Measurements from ENCODE around the gene KPNA6.

The KPNA6 gene

GRCh38 chr1:32221581-32221979 is 113.7 kb downstream of the KPNA6 start:
- peak overlapping the region; percentile 87 for H3K4me3 ChIP-seq (ENCODE audit: low read length)
- peak overlapping the region; percentile 91 for H3K4me2 ChIP-seq (ENCODE audit: low read length)
- H3K27me3 ChIP-seq (ENCODE audit: low read depth, low read length) = no peaks in the 10 kb centered on the region
- H3K4me1 ChIP-seq (ENCODE audit: low read length) = peaks cover 11% of the 10 kb centered on the region
- no peaks in the 10 kb centered on the region for H4K20me1 ChIP-seq (ENCODE audit: insufficient read depth, low read length)
- peaks cover 21% of the 10 kb centered on the region for H3K79me2 ChIP-seq (ENCODE audit: low read length)
- peak overlapping the region; percentile 83 for H2AFZ ChIP-seq (ENCODE audit: low read depth, low read length)
- no peak overlapping the region for H3K27ac ChIP-seq (ENCODE audit: low read length)
- H3K36me3 ChIP-seq (replicated peaks; ENCODE audit: low read depth, low read length) = no peaks in the 10 kb centered on the region
- no peaks in the 10 kb centered on the region for H3K9me3 ChIP-seq (ENCODE audit: insufficient read depth, low read length)
- peak overlapping the region; percentile 88 for H3K9ac ChIP-seq (ENCODE audit: low read length)
- TF ChIP-seq EZH2phosphoT487 (IDR thresholded peaks at IDR 0.05; ENCODE audit: low read depth) = no peak
- TF ChIP-seq CTCF (IDR thresholded peaks at IDR 0.05; ENCODE audit: low read depth, low read length) = no peak

- TF ChIP-seq CTCF (IDR thresholded peaks at IDR 0.05; ENCODE audit: low read depth, low read length) (no peak), EZH2phosphoT487 (IDR thresholded peaks at IDR 0.05; ENCODE audit: low read depth) (no peak)
- peak within 1 kb of the TSS; percentile 83 for H2AFZ ChIP-seq (ENCODE audit: low read depth, low read length)
- H3K4me2 ChIP-seq (ENCODE audit: low read length) = peak within 1 kb of the TSS; percentile 91
- H3K9me3 ChIP-seq (ENCODE audit: insufficient read depth, low read length) = no peaks in the 10 kb centered on the region
- no peak within 1 kb of the TSS; the same call in 1 of the 2 replicates for H3K27ac ChIP-seq (ENCODE audit: low read length)
- H3K4me1 ChIP-seq (ENCODE audit: low read length) = peaks cover 11% of the 10 kb centered on the region
- H3K9ac ChIP-seq (ENCODE audit: low read length) = peak within 1 kb of the TSS; percentile 88
- peaks cover 21% of the 10 kb centered on the region for H3K79me2 ChIP-seq (ENCODE audit: low read length)
- H3K27me3 ChIP-seq (ENCODE audit: low read depth, low read length) = no peaks in the 10 kb centered on the region
- H3K4me3 ChIP-seq (ENCODE audit: low read length) = peak within 1 kb of the TSS; percentile 87
- no peaks in the 10 kb centered on the region for H3K36me3 ChIP-seq (replicated peaks; ENCODE audit: low read depth, low read length)
- H4K20me1 ChIP-seq (ENCODE audit: insufficient read depth, low read length) = no peaks in the 10 kb centered on the region
Observed at GRCh38 chr1:32221980-32222755, 114.3 kb downstream of the KPNA6 start, which contains the start of the genes EIF3I and TMEM234. TSS of gene EIF3I (plus strand) at chr1:32222407. CDS start at chr1:32222442, 35 bp downstream. TSS of gene TMEM234 (minus strand) at chr1:32222353. CDS start at chr1:32222322, 31 bp downstream.

GRCh38 chr1:32223683-32224082 is 115.8 kb downstream of the KPNA6 start:
- Histone ChIP-seq H4K20me1 (ENCODE audit: insufficient read depth, low read length) (no peaks in the 10 kb centered on the region), H3K4me1 (ENCODE audit: low read length) (peaks cover 11% of the 10 kb centered on the region), H3K79me2 (ENCODE audit: low read length) (peaks cover 21% of the 10 kb centered on the region), H2AFZ (ENCODE audit: low read depth, low read length) (no peak overlapping the region), H3K4me2 (ENCODE audit: low read length) (peak overlapping the region; percentile 77; the same call in 1 of the 2 replicates), H3K36me3 (replicated peaks; ENCODE audit: low read depth, low read length) (peaks cover 8% of the 10 kb centered on the region), H3K27me3 (ENCODE audit: low read depth, low read length) (no peaks in the 10 kb centered on the region), H3K27ac (ENCODE audit: low read length) (no peak overlapping the region), H3K9ac (ENCODE audit: low read length) (no peak overlapping the region), H3K4me3 (ENCODE audit: low read length) (peak overlapping the region; percentile 87; the same call in 1 of the 2 replicates), H3K9me3 (ENCODE audit: insufficient read depth, low read length) (no peaks in the 10 kb centered on the region)
- no peak for TF ChIP-seq CTCF (IDR thresholded peaks at IDR 0.05; ENCODE audit: low read depth, low read length)
- TF ChIP-seq EZH2phosphoT487 (IDR thresholded peaks at IDR 0.05; ENCODE audit: low read depth) = no peak

- Histone ChIP-seq H3K4me2 (ENCODE audit: low read length) (no peak overlapping the region), H3K4me3 (ENCODE audit: low read length) (no peak overlapping the region), H4K20me1 (ENCODE audit: insufficient read depth, low read length) (no peaks in the 10 kb centered on the region), H2AFZ (ENCODE audit: low read depth, low read length) (no peak overlapping the region), H3K9ac (ENCODE audit: low read length) (no peak overlapping the region), H3K4me1 (ENCODE audit: low read length) (peaks cover 11% of the 10 kb centered on the region), H3K79me2 (ENCODE audit: low read length) (peaks cover 21% of the 10 kb centered on the region), H3K36me3 (replicated peaks; ENCODE audit: low read depth, low read length) (peaks cover 11% of the 10 kb centered on the region), H3K27me3 (ENCODE audit: low read depth, low read length) (no peaks in the 10 kb centered on the region), H3K27ac (ENCODE audit: low read length) (no peak overlapping the region), H3K9me3 (ENCODE audit: insufficient read depth, low read length) (no peaks in the 10 kb centered on the region)
- TF ChIP-seq CTCF (IDR thresholded peaks at IDR 0.05; ENCODE audit: low read depth, low read length) = no peak
- no peak for TF ChIP-seq EZH2phosphoT487 (IDR thresholded peaks at IDR 0.05; ENCODE audit: low read depth)
Observed at GRCh38 chr1:32224285-32224684, 116.4 kb downstream of the KPNA6 start.

Measured in OCI-LY3 (cell line).